ENCODE data around the gene TOMM40L. TPM values are rescaled to one million over a fixed set of nuclear protein-coding genes. Genes with fewer than 3 reads are reported as not detected.

The TOMM40L gene
- total RNA-seq, 2 experiments from 2014 or later: 16.7 to 17.3 TPM

DNA sequence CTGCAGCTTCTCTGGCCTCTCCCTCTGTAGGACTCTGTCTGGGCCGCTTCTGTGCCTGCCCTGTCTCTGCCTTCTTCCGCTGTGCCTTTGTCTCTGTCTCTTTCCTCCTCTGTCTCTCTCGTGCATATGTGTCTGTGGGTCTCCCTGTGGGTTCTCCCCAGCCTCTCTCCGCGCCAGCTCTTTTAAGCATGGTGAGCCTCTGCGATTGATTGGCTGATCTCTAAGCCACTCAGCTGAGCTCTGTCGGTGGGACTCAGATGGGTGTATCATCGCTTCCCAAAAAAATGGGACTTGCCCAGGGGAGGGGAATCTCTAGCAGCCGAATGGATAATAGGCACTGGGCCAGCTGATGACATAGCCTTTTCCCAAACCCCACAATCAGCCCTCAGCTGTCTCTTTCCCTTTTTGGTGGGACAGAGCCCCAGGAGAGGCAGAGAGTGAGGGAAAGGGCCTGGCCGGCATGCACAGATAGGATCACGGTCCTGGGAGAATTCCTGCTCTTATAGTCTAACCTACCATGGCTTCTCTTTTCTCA, 26.9 kb upstream of the TOMM40L start, which contains the start of gene ADAMTS4:
ADAMTS4 (minus strand) TSS at position 158 of the 535 bp plus-strand sequence. CDS start 427 bp downstream, outside the sequence.
- peaks cover 15% of the 10 kb centered on the region for H3K36me3 Mint-ChIP-seq (ENCODE audit: low read depth)
- CTCF ChIA-PET: interaction anchor here (0.7 to 1.4 kb wide), 7 partner anchors 8 to 191 kb away, joined by 3 to 5 read pairs (median 4); no protein-coding TSS in a partner anchor
- no peaks in the 10 kb centered on the region for H3K9me3 Mint-ChIP-seq
- POLR2A ChIA-PET: no interaction called here
- no peaks in the 10 kb centered on the region for H3K27me3 Mint-ChIP-seq
- H3K4me3 Mint-ChIP-seq: no peak within 1 kb of the TSS
- DNase-seq: no peak
- H3K4me1 Mint-ChIP-seq: peaks cover 62% of the 10 kb centered on the region
- peak within 1 kb of the TSS; percentile 98 for H3K27ac Mint-ChIP-seq

DNA sequence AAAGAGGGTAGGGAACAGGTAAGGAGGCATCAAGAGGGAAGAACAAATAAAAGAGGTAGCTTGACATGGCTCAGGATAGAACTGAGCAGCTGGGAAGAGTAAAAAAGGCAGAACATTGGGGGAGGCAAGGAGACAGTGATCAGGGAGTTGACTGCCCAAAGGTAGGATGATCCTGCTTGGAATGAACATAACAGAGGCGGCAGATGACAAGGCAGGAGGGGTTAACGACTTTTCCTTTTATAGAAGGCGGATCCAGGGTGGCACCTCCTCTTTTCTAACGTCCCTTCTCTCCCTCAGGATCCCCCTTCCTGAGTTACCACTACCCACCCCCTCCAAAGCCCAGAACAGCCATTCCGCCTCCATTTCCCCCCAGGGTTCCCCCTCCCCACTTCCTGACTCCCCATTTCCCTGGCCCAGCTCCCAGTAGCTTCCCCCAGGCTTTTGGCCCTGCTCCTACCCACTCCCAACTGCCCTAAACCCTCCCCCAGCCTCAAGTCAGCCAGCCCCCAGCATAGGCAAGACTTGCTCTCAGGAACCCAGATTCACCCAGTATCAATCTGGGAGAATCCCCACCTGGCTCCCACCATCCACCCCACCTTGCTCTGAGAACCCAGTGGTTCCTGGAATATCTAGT, 26.2 kb upstream of the TOMM40L start:
- H3K4me3 Mint-ChIP-seq: no peak overlapping the region
- H3K27ac Mint-ChIP-seq: peak overlapping the region; percentile 98
- peaks cover 22% of the 10 kb centered on the region for H3K36me3 Mint-ChIP-seq (ENCODE audit: low read depth)
- CTCF ChIA-PET: interaction anchor here (0.9 to 1.4 kb wide), 3 partner anchors 9 to 17 kb away, joined by 3 to 5 read pairs (median 3); no protein-coding TSS in a partner anchor
- H3K9me3 Mint-ChIP-seq: no peaks in the 10 kb centered on the region
- no peaks in the 10 kb centered on the region for H3K27me3 Mint-ChIP-seq
- DNase-seq: no peak
- POLR2A ChIA-PET: no interaction called here
- H3K4me1 Mint-ChIP-seq: peaks cover 66% of the 10 kb centered on the region

DNA sequence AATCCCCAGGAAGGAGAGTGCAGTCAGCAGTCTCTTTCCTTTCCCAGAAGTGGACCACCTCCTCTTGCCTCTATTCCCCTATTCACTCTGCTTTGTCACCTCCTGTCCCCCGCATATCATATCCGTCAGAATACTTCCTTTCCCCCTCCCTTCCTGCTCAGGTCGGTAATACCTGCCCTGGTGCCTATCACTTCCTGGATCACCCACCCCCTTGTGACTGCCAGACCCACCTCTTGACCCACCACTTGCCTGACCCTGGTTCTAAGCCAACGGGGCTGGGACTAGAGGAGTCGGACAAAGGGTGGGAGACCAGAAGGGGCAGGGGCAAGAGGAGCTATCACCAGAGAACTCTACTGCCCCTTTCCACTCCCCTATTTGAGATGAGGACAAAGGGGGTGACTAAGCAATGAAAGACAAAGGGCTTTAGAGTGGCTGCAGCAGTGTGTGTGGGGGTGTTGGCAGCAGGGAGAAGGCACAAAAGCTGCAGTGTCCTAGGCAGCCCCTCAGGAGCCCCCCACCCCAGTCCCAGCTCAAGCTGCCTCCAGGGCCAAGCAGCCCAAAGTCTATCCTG, 25.4 kb upstream of the TOMM40L start:
- no peaks in the 10 kb centered on the region for H3K27me3 Mint-ChIP-seq
- no peak overlapping the region for H3K4me3 Mint-ChIP-seq
- POLR2A ChIA-PET: no interaction called here
- peak overlapping the region; percentile 98 for H3K27ac Mint-ChIP-seq
- no peaks in the 10 kb centered on the region for H3K9me3 Mint-ChIP-seq
- DNase-seq: no peak
- H3K36me3 Mint-ChIP-seq (ENCODE audit: low read depth): peaks cover 28% of the 10 kb centered on the region
- peaks cover 65% of the 10 kb centered on the region for H3K4me1 Mint-ChIP-seq
- CTCF ChIA-PET: interaction anchor here (0.7 to 3.1 kb wide), 7 partner anchors 9 to 181 kb away, joined by 3 to 36 read pairs (median 8); partner anchors contain the start of genes PPOX and TOMM40L

DNA sequence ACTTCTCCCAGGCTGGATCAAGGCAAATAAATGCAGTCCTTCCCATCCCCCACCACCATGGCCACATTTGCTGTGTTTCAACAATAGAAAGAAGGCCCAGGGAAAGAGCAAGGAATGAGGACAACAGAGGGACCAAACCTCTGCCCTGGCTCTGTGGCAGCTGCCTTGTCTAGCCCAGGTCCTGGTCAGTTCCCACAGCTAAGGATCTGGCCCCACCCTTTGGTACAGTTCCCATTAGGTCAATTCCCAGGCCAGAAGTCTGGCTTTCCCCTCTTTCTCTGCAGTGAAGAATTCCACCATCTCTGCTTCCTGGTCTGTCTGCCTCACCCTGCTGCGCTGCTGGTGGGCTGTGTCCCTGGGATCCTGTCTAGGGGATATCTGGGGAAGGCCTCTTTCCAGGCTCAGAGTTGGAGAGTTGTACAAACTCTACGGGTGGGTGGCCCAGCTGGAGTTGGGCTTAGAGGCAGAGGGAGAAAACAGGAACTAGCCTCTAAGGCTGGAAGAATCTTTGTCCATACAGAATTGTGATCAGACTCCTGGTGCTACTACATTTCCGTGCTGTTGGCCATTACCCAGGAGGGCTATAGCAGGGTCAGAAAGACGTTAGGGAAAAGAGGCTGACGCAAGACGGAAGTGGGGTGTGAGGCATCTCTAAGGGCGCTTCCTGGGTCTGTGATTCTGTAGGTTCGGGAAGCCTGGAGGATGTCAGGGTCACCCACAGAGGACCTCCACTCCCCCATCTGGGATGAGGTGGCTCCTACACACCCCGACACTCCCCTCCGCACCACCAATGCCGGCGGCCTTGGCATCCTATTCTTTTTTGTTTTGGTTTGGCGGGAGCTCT, 24.6 kb upstream of the TOMM40L start:
- peaks cover 31% of the 10 kb centered on the region for H3K36me3 Mint-ChIP-seq (ENCODE audit: low read depth)
- peaks cover 69% of the 10 kb centered on the region for H3K4me1 Mint-ChIP-seq
- H3K9me3 Mint-ChIP-seq: no peaks in the 10 kb centered on the region
- ChIA-PET CTCF (interaction anchor here (0.7 to 3.1 kb wide), 17 partner anchors 9 to 188 kb away, joined by 3 to 36 read pairs (median 4); partner anchors contain the start of genes PPOX and TOMM40L), POLR2A (interaction anchor here (0.6 to 1.5 kb wide), 2 partner anchors 8 to 24 kb away, joined by 3 to 6 read pairs; partner anchors contain the start of gene TOMM40L)
- peak overlapping the region; percentile 96 for H3K4me3 Mint-ChIP-seq
- H3K27me3 Mint-ChIP-seq: no peaks in the 10 kb centered on the region
- peak overlapping the region; percentile 98 for H3K27ac Mint-ChIP-seq
- DNase-seq: no peak

DNA sequence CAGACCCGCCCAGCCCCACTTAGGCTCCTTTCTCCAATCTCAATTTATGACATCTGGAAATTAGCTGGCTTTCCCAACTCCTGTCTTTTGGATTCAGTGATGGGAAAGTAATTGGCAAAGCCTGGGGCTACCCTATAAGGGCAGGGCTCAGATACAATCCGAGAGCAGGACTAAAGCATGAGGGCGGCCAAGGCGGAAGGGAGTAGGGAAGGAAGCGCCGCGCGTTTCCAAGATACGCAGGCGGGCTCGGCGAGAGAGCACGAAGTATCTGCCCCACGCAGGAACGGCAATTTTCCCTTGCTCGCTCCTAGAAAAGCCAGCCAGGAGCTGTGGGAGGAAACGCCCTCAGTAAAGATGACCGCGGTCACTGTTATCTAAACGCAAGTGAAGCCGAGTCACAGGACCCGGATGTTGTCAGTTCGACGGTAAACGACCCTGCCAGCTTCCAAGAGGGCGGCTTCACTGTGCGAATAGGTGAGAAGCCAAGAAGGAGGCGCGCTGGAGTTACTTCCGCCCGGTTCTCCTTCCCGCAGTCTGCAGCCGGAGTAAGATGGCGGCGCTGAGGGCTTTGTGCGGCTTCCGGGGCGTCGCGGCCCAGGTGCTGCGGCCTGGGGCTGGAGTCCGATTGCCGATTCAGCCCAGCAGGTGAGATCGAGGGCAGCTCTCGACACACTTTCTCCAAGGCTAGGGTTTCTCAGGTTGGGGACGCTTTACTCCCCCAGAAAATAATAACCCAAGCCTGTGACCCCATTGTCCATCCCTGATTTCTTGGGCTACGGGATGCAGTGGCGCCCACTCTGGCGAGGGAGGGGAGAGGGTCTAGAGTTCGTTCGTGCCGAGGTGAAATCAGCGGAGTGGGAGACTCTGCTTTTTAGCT, 23.8 kb upstream of the TOMM40L start, which contains the start of gene NDUFS2:
NDUFS2 (plus strand) TSS at position 532 of the 877 bp plus-strand sequence; CDS start at position 551, 19 bp downstream.
- H3K27me3 Mint-ChIP-seq: no peaks in the 10 kb centered on the region
- H3K4me1 Mint-ChIP-seq: peaks cover 75% of the 10 kb centered on the region
- peak within 1 kb of the TSS; percentile 96 for H3K4me3 Mint-ChIP-seq
- CTCF ChIA-PET: interaction anchor here (0.9 to 3.1 kb wide), 17 partner anchors 9 to 188 kb away, joined by 3 to 36 read pairs (median 5); partner anchors contain the start of genes PPOX and TOMM40L
- H3K36me3 Mint-ChIP-seq (ENCODE audit: low read depth): peaks cover 39% of the 10 kb centered on the region
- DNase-seq: peak; percentile 98
- peak within 1 kb of the TSS; percentile 98 for H3K27ac Mint-ChIP-seq
- no peaks in the 10 kb centered on the region for H3K9me3 Mint-ChIP-seq
- POLR2A ChIA-PET: interaction anchor here (0.6 to 1.5 kb wide), 2 partner anchors 9 to 24 kb away, joined by 3 to 6 read pairs; partner anchors contain the start of gene TOMM40L

DNA sequence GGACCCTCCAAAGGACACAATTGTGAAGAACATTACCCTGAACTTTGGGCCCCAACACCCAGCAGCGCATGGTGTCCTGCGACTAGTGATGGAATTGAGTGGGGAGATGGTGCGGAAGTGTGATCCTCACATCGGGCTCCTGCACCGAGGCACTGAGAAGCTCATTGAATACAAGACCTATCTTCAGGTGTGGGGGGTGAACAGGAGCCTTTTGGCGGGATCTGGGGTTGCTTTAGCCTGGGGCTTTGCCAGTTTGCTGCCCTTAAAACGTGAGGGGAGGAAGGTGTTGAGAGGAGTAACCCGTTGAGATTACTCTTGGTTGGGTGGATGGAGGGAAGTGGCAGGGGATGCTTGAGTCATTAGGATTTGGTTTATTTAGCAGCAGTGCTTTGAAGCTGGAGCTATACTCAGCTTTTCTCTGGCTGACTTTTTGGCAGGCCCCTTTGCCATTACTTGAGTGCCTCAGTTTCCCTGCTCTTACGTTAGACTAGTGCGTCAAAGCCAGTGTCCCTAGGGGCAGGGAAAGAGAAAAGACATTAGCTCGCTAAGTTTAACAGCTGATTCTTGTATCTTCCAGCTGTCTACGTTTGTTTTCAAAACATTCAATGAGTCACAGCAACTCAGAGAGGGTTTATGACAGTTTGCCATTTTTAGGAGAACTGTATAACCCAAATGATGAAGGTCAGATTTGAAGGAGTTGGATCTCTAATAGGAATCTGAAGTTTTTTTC, 19.3 kb upstream of the TOMM40L start:
- POLR2A ChIA-PET: no interaction called here
- no peak for DNase-seq
- peaks cover 65% of the 10 kb centered on the region for H3K4me1 Mint-ChIP-seq
- H3K9me3 Mint-ChIP-seq: no peaks in the 10 kb centered on the region
- CTCF ChIA-PET: interaction anchor here (1.0 to 2.0 kb wide), 6 partner anchors 14 to 233 kb away, joined by 3 to 11 read pairs (median 4); partner anchors contain the start of gene TOMM40L
- H3K36me3 Mint-ChIP-seq (ENCODE audit: low read depth): peaks cover 61% of the 10 kb centered on the region
- no peak overlapping the region for H3K4me3 Mint-ChIP-seq
- no peaks in the 10 kb centered on the region for H3K27me3 Mint-ChIP-seq
- H3K27ac Mint-ChIP-seq: peak overlapping the region; percentile 34

DNA sequence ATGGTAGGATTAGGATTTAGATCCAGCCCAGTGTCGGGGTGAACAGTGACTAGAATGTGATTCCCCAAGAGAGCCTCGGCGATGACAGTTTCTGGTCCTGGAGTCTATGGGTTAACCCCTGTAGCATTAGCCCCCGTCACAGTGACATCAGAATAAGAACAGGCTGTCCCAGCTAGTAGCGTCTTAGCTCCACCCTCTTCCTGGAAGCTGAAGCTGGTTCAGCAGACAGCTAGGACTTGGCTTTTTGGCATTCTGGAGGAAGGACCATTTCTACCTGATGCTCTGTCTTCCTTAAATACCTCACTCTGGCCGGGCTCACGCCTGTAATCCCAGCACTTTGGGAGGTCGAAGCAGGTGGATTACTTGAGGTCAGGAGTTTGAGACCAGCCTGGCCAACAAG, 18.7 kb upstream of the TOMM40L start:
- ChIA-PET CTCF (interaction anchor here (1.0 to 1.8 kb wide), 3 partner anchors 18 to 233 kb away, joined by 3 to 5 read pairs (median 4); partner anchors contain the start of gene TOMM40L), POLR2A (no interaction called here)
- Mint-ChIP-seq H3K27me3 (no peaks in the 10 kb centered on the region), H3K4me1 (peaks cover 59% of the 10 kb centered on the region), H3K4me3 (no peak overlapping the region), H3K9me3 (no peaks in the 10 kb centered on the region), H3K27ac (no peak overlapping the region), H3K36me3 (ENCODE audit: low read depth) (peaks cover 65% of the 10 kb centered on the region)
- no peak for DNase-seq

DNA sequence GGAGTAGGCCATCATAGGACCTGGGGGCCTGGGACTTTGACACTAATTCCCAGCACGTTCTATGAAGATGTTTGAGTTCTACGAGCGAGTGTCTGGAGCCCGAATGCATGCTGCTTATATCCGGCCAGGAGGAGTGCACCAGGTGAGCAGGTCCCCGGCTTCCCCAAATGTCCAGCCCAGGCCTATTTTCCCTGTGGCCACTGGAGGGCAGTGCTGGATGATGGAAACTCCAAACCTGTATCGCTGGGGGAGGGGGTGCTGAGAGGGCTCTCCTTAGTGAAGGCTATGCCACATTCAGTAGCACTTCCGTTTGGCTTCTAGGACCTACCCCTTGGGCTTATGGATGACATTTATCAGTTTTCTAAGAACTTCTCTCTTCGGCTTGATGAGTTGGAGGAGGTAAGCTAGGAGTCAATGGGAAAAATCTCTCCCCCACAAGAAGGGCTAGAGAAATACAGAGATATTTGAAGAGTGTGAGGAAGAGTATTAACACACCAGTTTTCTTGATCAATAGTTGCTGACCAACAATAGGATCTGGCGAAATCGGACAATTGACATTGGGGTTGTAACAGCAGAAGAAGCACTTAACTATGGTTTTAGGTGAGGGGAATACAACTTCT, 16.0 kb upstream of the TOMM40L start:
- Mint-ChIP-seq H3K4me3 (no peak overlapping the region), H3K36me3 (ENCODE audit: low read depth) (peaks cover 67% of the 10 kb centered on the region), H3K27me3 (no peaks in the 10 kb centered on the region), H3K27ac (no peak overlapping the region), H3K9me3 (no peaks in the 10 kb centered on the region), H3K4me1 (peaks cover 48% of the 10 kb centered on the region)
- ChIA-PET CTCF (interaction anchor here (0.6 to 4.0 kb wide), 7 partner anchors 8 to 310 kb away, joined by 3 to 21 read pairs (median 6); partner anchors contain the start of genes NDUFS2 and TOMM40L), POLR2A (no interaction called here)
- peak; percentile 79 for DNase-seq

DNA sequence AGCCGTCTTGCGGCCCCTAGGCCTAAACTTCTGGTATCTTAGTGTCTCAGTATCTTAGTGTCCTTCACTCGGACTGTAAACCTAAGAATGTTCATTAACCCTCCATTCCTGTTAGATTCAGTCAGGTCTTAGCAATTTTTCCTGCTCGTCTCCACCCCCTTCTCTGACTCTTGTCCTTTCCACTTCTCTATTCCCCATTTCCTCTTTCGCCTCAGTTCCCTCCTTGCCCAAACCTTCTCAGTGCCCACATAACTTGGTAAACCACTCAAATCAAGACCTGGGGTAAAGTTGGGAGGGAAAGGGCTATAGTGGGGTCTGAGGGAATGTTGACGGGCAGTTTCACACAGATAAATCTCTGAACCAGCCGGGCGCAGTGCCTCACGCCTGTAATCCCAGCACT, 11.5 kb upstream of the TOMM40L start:
- H3K9me3 Mint-ChIP-seq: no peaks in the 10 kb centered on the region
- peaks cover 51% of the 10 kb centered on the region for H3K36me3 Mint-ChIP-seq (ENCODE audit: low read depth)
- H3K27me3 Mint-ChIP-seq: no peaks in the 10 kb centered on the region
- no peak for DNase-seq
- peaks cover 52% of the 10 kb centered on the region for H3K4me1 Mint-ChIP-seq
- ChIA-PET POLR2A (no interaction called here), CTCF (no interaction called here)
- no peak overlapping the region for H3K27ac Mint-ChIP-seq
- H3K4me3 Mint-ChIP-seq: no peak overlapping the region

DNA sequence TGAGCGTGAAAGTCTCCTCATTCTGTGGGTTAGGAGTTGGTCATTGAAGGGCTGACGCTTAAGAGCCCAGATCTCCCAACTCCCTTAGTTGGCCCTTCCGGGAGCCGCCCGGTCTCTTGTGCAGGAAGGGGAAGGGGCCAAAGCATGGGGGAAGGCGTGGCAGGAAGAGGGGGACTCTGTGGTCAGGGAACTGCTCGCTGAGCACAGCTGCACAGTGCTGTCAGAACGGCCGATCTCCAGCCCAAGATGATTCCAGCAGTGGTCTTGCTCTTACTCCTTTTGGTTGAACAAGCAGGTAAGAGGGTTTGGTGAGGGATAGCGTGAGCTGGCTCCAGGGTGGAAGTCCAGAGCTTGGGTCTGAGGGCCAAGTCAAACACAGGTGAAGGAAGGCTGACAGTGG, 10.8 kb upstream of the TOMM40L start, which contains the start of gene FCER1G:
FCER1G (plus strand) TSS at position 220 of the 400 bp plus-strand sequence; CDS start at position 247, 27 bp downstream.
- Mint-ChIP-seq H3K4me1 (peaks cover 45% of the 10 kb centered on the region), H3K9me3 (no peaks in the 10 kb centered on the region), H3K4me3 (peak within 1 kb of the TSS; percentile 18), H3K36me3 (ENCODE audit: low read depth) (peaks cover 44% of the 10 kb centered on the region), H3K27me3 (no peaks in the 10 kb centered on the region), H3K27ac (peak within 1 kb of the TSS; percentile 14)
- CTCF ChIA-PET: interaction anchor here (0.7 to 2.3 kb wide), 5 partner anchors 10 to 168 kb away, joined by 3 to 23 read pairs (median 3); partner anchors contain the start of gene TOMM40L
- no peak for DNase-seq
- POLR2A ChIA-PET: no interaction called here

Data from activated CD4-positive, alpha-beta T cell treated with anti-CD3 and anti-CD28 coated beads, Interleukin-2, amount 10 ng/mL, durations not matched to agents 7 days and 5 days (primary cell).